Measurements from ENCODE around the gene IQGAP2.
A peak's percentile ranks its signal among the peaks of the same experiment; 100 is the strongest.

The IQGAP2 gene

DNA sequence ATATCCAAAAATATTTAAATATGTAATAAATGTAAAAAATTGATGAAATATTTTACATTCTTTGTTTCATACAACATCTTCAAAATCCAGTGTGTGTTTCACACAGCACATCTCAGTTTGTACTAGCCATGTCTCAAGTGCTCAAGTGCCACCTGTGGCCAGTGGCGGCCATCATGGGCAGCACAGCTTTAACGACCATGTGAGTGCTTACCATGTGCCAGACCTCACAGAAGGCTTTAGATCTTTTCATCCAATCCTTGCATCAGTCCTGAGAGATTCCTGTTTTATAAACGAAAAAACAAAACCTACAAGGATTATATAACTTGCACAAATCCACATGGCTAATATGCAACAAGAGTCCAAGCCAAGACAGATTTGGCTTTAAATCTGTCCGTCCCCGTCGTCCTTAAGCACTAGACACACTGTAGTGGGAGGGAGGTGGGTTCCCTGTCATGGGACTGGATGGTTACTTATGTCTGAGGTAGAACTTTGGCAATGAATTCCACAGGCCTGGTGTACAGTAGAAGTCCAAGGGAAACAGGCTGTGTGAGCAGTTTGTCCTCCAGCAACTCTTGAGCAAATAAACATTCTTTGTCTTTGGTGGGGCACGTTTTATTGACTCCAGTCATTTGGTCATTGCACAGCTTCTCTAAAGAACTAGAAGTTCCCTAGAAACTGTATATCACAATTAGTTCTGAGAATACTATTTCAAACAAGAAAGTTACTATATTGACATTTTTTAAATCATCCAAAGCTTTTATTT, 287.8 kb downstream of the IQGAP2 start:
- no peak for DNase-seq (ENCODE audit: low read depth)

DNA sequence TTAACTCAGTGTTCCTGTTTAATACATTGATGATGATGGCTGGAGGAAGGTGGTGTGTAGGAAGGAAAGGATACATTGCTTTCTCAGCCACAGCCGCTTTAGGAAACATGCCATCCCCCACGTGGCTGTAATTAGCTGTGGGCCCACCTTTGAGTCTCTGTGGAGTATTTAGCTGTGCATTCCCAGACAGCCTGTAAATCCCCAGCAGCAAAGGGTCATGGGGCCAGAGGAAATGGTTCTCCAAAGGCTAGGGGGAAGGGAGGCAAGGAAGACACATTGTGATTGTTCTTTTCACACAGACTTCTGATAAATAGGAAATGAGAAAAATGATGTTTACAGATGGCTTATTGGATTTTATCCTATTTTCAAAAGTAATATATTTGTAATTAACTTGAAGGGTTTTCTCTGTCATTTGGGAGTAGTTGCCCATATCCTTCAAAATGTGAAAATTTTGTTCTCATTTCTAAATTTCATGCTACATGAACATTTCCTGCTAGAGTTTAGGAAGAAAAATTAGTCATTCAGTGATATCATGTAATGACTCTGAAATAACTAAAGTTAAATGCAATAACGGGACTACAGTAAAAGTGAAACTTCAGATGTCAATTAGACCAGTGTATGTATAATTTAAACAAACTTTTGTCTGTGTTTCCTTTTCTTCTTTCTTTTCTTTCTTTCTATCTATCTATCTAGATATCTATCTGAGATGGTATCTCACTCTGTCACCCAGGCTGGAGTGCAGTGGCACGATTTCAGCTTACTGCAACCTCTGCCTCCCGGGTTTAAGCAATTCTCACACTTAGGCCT, 288.6 kb downstream of the IQGAP2 start:
- DNase-seq (ENCODE audit: low read depth) = no peak

DNA sequence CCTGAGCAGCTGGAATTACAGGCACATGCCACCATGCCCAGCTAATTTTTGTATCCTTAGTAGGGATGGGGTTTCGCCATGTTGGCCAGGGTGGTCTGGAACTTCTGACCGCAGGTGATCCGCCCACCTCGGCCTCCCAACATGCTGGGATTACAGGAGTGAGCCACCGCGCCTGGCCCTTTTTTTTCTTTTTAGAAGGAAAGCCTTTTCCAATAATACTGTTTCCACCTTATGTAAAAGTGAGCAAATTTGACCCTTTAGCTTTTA, 289.1 kb downstream of the IQGAP2 start:
- DNase-seq (ENCODE audit: low read depth) = no peak

DNA sequence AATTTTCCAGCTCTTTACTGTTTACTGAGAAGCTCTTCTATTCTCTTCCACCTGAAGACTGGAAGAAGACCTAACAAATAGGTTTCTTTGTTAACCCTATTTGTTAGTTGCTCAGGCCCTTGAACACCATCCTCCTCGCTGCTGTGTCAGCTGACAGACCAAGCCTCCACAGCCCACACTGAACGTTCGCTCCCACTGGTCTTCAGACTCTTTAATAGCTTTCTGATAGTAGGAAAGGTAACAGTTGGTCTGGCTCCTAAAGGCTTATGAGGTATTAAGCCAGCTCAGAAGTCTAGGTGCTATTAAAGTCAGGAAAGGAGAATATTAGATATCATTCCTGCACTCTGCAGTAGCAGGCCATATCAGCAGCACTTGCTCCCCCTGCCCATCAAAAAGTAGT, 289.6 kb downstream of the IQGAP2 start:
- DNase-seq (ENCODE audit: low read depth) = no peak

DNA sequence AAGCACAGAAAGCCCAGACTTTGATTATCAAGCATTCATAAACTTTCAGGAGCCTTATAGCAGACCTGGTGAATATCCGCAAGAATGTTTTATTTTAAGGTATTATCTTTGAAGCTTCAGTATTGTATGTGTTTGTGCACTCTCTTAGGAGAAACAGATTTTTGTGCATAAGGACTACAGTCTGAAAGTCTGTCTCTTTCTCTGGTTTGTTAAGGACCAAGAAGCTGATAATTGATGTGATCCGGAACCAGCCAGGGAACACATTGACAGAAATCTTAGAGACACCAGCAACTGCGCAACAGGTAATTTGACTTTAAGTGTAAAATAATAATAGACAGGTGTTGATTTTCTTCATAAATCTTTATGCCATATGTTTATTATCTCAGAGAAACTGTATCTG, 290.1 kb downstream of the IQGAP2 start:
- no peak for DNase-seq (ENCODE audit: low read depth)

DNA sequence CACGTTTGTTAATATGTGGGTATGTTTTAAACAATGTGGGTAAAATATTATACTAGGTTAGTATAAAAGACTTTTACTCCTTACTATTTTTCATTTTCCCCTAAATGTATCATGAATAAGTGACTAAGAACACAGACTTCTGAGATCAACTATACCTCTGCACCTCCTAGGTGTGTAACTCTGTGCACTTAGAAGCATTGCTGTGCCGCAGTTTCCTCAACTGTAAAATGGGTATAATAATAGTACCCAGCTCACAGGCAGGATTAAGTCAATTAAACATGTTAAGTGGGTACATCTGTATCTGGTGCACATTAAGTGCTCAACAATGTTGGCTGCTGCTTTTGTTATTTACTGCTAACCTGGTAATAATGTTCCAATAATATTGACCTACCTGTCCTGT, 291.2 kb downstream of the IQGAP2 start:
- no peak for DNase-seq (ENCODE audit: low read depth)

DNA sequence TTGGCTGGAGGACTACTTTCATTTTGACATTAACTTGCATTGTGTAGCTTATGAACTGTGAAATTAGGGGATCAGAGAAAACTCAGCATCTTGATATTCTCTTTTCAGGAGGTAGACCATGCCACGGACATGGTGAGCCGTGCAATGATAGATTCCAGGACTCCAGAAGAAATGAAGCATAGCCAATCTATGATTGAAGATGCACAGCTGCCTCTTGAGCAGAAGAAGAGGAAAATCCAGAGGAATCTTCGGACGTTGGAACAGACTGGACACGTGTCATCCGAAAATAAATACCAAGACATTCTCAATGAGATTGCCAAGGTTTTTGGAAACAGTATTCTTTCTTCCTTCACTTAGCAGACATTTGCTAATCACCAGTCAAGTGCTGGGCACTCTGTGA, 292.3 kb downstream of the IQGAP2 start:
- no peak for DNase-seq (ENCODE audit: low read depth)

DNA sequence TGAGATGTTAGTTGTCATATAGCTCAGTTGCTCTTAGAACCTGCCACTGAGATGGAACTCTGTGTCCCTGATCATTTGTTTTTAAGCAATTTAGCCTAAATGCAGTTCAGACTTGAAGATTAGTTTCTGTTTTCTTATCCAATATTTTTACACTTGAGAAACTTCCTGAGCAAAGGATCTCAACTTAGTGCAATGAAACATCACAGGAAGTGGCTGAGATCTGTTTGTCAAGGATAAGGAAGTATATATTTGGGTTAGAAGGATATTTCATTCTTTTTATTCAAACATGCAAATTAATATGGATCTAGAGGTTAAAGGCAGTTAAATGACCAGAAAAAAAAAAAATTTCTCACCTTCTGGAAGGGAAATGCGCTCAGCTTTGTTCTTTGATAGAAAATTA, 293.2 kb downstream of the IQGAP2 start:
- DNase-seq (ENCODE audit: low read depth) = no peak

DNA sequence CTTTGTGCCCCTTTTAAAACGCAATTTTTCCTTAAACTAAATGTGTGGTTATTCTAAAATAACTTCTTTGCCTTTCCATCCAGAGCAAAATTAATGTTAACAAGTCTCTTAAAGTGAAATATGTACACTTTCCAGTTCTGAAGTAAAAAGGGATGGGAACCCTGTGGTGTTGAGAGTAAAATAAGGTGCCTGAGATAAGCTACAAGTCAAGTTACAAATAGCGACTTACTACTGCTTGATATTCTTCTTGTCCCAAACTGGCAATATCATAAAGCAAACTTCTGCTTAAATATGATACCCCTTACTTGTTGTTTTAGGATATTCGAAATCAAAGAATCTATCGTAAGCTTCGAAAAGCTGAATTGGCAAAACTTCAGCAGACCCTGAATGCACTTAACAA, 294.6 kb downstream of the IQGAP2 start:
- DNase-seq (ENCODE audit: low read depth) = no peak

DNA sequence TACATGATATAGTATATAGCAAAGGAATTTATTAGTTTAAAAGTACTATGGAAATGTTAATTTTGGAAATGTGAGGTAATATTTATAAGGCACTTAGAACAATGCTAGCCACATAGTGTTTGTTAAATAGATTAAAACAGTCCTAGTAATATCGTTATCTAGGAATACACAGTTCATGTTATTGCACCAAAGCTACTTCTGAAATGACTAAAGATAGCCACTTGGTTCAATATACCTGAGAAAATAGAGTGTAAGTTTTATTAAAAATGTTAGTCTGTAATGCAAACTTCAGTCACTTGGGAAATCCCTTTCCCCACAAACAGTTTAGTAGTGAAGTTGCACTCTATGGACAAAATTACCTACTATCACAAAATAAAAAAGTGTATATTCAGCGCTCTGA, 297.5 kb downstream of the IQGAP2 start:
- DNase-seq (ENCODE audit: low read depth) = no peak

DNA sequence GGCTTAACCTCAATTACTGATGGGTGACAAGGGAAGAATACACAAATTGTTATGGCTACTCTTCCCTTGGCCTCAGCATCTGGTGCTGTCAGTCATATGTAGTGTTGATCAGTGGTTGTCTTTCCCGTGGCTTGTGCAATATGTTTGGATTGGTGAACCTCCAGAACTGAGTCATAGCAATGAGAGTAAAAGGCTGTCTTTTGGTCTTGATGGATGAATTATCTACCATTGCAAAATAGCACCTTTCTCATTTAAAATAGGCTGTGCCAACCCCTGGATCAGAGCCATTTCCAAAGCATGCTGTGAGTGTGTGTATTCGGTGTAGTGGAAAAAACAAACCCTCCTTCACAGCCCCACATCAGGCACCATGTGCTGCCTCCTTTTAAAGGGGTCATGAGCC, 298.2 kb downstream of the IQGAP2 start:
- DNase-seq (ENCODE audit: low read depth) = peak; percentile 84

DNA sequence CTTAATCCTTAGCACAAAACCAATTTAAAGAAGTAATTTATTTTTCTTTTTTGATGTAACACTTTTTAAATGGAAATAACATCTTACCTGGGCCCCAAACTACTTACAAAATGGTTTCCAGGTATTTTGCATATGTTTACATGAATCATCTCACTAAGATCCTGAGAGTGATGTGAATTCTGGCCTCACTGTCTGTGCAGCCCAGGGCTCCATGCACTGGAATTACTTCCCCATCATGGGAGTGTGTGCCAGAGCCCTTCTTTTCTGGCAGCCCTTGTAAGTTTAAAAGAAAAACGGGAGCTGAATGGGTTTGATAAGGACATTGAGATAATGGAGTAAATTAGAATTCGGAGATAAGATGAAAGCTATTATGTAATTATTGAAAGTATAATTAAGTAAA, 300.6 kb downstream of the IQGAP2 start:
- no peak for DNase-seq (ENCODE audit: low read depth)

DNA sequence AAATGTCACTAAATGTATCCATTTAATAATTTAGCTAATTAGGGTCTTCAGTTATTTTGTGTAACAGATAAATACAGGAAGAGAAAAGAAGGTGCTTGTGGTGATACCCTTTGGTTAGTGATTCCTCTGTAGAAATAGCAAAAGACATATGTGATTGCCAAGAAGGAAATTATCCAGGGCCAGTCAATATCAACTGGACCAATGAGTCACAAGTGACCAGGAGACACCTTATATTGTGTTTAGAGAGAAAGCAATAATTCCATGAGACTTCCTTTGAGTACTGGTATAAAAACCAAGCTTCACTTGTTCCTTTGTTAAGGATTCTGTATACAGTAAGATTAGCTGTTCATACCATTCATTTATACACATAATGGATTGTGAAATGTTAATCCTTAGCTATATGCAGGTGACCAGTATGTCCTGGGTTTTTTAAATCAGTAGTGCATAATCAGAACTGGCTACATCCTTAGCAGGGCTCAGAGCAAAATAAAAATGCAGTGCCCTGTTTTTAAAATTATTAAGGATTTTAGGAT, 301.1 kb downstream of the IQGAP2 start:
- no peak for DNase-seq (ENCODE audit: low read depth)

DNA sequence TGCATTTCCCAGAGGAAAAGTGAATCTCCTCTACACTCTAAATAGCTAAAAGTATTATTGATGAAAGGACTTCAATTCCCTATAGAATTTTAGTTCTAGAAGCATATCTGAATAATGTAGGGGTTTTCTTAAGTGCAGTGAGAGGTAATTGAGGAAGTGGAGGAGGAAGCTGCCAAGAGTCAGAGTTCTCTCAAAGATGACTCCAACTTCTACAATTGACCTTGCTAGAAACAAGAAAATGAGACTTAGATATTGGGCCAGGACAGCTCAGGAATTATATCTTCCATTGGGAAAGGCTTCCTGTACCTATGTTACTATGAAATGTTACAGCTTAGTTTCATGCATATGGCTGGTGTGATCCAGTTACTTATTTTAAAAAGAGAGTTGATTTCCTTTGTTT, 302.5 kb downstream of the IQGAP2 start:
- DNase-seq (ENCODE audit: low read depth) = no peak

DNA sequence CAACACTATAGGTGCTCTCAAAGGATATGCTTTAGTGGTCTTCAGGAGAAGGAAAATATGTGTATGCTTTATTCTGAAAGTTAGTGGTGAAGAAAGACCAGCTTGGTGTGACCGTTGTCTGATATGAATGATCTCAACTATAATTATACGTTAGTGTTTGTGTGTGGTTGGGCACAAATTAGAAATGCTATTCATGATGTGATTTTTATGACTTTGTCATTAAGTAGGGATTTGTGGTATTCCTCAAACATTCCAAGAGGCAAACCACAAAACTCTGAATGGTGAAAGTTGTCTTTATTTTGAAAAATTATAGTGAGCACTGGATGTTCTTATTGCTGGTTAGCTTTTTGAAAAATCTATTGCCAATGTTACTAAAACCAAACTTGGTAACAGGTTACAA, 306.7 kb downstream of the IQGAP2 start:
- peak; percentile 66 for DNase-seq (ENCODE audit: low read depth)

DNA sequence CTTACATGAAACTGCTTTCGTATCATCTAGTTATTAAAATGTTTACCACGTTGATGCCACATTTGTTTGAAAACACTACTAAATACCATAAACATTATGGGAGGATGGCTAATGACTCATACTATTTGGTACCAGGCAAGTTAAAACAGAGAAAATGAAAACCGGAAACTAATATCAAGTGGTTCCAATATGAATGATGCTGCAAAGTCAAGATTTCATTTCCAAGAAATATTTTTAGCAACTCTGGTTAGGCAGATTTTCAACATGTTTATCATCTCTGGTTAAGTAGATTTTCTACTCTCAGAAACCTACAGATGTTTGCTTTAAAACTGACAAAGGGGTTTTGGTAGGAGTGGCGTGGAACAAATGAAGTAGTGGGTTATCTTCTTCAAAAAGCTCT, 307.9 kb downstream of the IQGAP2 start:
- DNase-seq (ENCODE audit: low read depth) = no peak

DNA sequence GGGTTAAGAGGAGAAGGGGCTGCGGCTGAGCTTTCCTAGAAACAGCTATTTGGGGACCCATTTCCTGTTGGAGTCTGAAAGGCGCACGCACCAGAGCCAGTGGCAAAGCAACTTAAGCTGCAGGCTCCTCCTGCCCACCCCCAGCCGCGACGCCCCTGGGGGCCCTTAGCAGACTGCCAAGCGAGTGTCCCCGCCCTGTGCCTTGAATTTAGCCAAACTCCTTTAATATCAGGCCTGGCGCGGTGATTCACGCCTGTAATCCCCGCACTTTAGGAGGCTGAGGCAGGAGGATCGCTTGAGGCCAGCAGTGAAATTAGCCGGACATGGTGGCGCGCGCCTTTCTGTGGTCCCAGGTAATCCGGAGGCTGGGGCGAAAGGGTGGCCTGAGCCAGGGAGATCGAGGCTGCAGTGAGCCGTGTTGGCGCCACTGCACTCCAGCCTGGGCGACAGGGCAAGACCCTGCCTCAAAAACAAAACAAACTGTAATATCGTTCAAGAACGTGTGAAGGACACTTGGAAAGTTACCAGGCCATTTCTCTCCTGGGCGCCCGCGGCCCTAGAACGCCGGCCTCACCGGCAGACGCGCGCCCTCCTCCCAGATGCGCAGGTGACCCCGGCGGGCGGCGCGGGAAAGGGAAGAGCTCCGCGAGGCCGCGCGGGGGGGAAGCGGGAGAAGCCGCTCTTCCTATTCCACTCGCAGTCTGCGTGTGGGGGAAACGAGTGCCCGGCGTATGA, 311.8 kb downstream of the IQGAP2 start:
- no peak for DNase-seq (ENCODE audit: low read depth)

DNA sequence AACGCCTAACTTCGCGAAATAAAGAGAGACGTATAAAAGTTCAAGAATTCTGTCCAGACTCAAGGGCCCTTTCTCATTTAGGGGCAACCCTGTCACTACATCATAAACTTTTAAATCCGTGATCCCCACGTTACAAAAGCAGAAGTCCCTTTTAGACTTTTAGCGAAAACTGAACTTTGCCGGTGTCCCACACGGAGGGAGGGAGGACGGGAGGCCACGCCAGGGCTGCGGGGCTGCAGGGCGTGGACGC, 312.3 kb downstream of the IQGAP2 start:
- DNase-seq (ENCODE audit: low read depth) = no peak

DNA sequence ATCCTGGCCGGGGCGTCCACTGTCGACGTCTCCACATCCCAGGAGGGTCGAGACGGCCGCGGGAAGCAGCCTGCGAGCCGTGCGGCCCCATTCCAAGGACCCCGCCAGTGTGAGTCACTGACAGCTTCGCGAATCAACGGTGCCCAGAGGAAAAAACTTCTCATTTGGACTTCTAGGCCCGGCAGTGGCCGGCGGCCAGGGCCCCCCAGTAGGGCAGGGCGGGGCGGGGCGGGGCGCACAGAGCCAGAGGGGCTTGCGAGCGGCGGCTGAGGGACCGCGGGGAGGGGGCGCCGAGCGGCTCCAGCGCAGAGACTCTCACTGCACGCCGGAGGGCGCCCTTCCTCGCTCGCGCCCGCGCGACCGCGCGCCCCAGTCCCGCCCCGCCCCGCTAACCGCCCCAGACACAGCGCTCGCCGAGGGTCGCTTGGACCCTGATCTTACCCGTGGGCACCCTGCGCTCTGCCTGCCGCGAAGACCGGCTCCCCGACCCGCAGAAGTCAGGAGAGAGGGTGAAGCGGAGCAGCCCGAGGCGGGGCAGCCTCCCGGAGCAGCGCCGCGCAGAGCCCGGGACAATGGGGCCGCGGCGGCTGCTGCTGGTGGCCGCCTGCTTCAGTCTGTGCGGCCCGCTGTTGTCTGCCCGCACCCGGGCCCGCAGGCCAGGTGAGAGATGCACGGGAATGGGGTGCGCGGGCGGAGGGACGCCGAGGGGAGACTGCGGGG, 312.8 kb downstream of the IQGAP2 start, which contains the start of gene F2R:
TSS of gene F2R (plus strand) at position 391 of the 720 bp plus-strand sequence. CDS start at position 573, 182 bp downstream.
- peak; percentile 38 for DNase-seq (ENCODE audit: low read depth)

DNA sequence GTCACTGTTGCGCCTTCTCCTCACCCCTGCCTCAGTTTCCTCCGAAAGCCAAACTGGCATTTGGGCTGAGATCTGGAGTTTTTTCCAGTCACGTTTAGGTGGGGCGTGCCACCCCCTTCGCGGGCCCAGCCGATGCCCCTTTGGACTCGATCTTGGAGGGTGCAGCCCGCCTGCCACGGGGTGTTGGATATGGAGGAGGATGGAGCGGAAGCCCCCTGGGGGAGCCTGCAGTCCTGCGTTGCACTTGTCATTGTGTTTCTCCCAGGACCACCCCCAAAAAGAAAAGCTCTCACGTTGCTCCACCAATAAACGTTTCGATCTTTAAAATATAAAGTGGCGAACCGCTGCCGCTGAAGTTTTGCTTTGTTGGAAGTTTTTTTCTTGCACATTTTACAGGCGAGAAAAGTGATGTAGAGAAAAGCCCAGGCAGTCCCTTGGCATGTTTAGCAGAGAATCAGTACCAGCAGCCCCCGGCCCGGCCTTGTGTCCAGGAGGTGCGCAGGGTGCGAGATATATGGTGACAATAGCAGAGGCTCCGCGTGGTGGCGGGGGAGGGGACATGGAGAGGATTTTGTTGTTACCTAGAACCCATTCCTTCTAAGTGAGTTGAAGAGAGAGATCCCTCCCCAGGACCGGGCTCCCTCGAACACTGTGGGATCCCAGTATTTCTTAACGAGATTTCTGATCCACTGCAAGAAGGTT, 313.5 kb downstream of the IQGAP2 start:
- no peak for DNase-seq (ENCODE audit: low read depth)

DNA sequence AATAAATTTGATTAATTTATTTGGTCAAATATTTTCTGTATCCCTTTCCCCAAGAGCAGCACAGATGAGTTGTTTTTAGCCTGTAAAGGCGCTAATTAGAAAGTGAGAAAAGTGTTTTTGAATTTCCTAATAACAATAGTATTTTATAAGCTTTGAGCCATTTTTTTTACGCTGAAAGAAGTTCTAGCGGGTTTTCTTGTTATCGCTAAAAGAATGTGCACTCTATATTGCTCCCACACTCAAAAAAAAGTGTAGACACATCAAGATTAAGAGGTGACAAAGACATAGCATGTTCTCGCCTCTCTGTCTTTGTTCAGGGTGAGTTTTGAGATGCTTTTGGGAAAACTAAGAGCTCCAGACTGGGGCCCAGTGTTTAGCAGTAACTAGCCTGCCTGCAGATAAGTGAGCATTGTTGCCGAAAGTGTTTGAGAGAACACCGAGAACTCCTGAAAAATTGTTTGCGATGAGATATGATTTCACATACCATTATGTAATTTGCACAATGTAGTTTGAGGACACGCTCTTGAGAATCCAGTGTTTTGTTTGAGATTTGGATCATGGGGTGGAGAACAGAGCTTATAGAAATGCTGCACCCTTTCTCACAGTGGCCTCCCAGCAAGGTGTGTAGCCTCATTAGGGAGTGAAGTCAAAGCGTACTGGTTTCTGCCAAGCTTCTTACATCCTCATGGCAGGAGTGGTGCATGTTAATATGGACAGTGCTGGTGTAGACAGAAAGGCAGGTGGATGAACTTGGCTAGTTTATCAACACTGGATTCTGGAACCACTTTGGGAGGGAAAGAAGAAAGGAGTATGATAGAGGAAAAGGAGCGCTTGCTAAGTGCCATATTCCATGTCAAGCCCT, 314.4 kb downstream of the IQGAP2 start:
- DNase-seq (ENCODE audit: low read depth) = no peak

Measured in stromal cell of bone marrow (primary cell).